G401.6 (cell line): ENCODE results near the gene THAP11.
A peak's percentile ranks its signal among the peaks of the same experiment; 100 is the strongest.
"Not testable (repeated sequence)": the region's sequence is repeated elsewhere in the genome, so short reads cannot be mapped to it uniquely, and the experiment has no call there.

Source experiments
- FAIRE-seq: peaks from 2 replicates; lab custom pipeline; 2012; peaks lifted over from hg19 to GRCh38; lab: Jason Lieb, UNC

The THAP11 gene

DNA sequence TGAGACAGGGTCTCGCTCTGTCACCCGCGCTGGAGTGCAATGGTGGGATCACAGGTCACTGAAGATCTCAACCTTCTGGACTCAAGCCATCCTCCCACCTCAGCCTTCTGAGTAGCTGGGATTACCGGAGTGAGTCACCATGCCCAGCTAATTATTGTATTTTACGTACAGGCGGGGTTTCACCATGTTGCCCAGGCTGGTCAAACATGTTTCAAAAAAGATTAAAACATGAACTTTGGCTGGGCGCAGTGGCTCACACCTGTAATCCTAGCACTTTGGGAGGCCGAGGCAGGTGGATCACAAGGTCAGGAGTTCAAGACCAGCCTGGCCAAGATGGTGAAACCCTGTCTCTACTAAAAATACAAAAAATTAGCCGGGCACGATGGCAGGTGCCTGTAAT lies 4.9 kb upstream of the THAP11 start:
- FAIRE-seq = not testable (repeated sequence)

DNA sequence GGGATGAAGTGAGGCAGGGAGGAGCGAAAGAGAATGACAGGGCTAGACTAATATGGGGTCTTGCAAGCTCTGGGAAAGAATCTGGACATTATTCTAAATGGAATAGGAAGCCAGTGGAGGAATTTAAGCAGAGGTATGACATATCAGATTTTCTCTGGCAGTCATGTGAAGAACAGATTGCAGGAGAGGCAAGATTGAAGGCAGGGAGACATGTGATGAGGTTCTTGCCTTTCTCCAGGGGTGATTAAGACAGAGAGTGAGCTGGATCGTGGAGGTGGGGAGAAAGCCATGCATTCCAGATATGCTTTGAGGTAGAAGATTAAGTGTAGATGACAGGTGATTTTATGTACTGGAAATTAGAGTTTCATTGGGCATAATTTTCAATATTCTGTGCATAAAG lies 4.3 kb upstream of the THAP11 start:
- no peak for FAIRE-seq

DNA sequence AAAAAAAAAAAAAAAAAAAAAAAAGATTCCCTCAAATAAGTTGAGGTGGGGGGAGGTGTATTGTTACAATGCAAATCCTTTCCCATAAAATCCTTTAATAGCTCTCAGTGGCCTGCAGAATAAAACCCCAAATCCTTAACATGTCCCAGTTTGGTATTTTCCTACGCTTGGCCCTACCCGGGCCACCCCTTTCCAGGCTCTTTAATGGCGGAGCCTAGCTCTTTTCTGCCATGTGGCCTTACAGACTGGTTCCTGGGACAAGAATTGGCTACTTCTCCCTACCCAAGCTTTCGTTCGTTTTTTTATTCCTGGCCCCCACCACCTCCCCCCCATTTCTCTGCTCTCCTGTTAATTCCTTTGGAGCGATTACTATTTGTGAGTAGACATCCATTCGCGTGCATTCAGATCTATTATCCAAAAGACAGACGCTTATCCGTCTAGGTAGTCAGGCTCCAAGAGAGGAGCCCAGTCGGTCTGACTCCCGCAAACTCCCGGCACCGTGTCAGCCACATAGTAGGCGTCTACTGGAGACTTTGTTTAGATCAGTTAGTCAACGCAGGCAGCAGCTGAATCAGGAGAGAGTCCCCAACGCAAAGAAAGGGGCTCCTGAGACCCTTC lies 813 bp upstream of the THAP11 start:
- no peak for FAIRE-seq

DNA sequence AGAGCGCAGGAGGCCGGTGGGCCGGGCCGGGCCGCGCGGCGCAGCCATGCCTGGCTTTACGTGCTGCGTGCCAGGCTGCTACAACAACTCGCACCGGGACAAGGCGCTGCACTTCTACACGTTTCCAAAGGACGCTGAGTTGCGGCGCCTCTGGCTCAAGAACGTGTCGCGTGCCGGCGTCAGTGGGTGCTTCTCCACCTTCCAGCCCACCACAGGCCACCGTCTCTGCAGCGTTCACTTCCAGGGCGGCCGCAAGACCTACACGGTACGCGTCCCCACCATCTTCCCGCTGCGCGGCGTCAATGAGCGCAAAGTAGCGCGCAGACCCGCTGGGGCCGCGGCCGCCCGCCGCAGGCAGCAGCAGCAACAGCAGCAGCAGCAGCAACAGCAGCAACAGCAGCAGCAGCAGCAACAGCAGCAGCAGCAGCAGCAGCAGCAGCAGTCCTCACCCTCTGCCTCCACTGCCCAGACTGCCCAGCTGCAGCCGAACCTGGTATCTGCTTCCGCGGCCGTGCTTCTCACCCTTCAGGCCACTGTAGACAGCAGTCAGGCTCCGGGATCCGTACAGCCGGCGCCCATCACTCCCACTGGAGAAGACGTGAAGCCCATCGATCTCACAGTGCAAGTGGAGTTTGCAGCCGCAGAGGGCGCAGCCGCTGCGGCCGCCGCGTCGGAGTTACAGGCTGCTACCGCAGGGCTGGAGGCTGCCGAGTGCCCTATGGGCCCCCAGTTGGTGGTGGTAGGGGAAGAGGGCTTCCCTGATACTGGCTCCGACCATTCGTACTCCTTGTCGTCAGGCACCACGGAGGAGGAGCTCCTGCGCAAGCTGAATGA lies 606 bp downstream of the THAP11 start:
- FAIRE-seq = no peak

DNA sequence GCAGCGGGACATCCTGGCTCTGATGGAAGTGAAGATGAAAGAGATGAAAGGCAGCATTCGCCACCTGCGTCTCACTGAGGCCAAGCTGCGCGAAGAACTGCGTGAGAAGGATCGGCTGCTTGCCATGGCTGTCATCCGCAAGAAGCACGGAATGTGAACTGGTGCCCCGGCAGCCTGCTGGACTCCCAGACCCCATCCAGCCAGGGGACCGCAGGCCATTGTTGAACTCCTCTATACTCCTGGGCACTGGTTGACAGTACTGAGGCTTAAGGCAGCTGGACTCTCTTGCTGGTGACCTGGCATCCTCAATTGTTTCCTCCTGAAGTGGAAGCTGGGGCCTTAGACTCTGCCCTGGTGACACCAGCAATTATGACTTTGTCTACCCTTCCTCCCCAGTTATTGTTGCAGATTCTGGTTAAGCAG lies 1.2 kb downstream of the THAP11 start:
- FAIRE-seq = no peak

DNA sequence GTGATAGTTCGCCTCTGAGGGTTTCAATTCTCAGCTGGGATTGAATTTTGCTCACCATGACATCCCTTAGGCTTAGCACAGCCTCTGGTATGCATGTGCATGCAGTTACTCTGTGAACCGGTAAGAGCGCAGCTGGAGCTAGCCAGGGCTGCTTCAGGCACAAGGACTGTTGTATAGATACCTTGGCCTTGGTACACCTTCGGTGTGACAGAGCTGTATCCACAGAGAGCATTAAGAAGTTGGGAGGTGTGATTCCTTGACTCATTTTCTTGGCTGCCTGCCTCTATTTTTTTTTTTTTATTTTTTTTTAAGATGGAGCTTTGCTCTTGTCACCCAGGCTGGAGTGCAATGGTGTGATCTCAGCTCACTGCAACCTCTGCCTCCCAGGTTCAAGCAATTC lies 2.4 kb downstream of the THAP11 start:
- FAIRE-seq = no peak

DNA sequence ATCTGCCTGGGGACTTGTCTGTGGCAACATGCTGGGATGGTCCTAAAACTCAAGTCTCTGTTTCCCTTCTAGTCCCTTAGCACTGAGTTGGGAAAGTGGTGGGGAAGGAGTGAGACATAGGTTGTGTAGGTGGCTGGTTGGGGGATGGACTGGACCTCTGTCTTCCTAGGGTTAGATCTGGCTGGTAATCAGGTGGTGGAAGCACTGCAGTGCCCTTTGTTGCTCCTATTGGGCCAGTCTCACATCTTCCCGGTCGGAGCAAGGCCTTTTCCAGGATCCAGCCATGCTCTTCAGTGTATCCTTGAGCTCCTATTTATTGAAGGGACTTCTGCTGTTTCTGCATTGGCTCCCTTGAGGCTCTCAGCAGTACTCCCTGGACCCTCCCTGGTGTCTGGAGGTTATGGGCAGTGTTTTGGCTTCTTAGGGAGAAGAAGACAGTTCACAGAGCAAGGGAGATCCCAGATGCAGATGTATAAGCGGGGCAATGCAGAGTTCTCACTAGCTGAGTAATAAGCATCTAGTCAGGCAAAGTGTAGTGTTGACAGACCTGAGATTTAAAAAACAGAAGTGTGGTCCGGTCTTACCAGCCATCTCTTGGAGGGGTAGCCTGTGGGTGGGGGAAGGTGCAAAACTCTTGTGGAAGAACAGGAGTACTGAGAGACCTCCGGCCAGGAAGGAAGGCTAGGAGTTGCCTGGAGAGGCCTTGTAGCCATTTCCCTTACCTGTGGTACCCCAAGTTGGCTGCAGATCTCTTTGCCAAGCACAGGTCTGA lies 3.4 kb downstream of the THAP11 start:
- FAIRE-seq = no peak

DNA sequence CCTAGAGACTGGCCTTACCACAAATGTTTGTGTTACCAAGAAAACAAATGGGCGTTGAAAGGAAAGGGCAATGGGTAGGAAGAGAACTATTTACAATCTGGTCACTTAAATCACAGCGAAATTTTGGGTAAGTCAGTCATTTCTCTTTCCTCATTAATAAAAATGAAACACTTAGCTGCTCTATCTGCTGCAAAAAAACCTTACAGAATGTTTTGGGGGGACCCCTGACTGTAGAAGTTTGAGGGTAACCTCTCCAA lies 3.9 kb downstream of the THAP11 start:
- no peak for FAIRE-seq

DNA sequence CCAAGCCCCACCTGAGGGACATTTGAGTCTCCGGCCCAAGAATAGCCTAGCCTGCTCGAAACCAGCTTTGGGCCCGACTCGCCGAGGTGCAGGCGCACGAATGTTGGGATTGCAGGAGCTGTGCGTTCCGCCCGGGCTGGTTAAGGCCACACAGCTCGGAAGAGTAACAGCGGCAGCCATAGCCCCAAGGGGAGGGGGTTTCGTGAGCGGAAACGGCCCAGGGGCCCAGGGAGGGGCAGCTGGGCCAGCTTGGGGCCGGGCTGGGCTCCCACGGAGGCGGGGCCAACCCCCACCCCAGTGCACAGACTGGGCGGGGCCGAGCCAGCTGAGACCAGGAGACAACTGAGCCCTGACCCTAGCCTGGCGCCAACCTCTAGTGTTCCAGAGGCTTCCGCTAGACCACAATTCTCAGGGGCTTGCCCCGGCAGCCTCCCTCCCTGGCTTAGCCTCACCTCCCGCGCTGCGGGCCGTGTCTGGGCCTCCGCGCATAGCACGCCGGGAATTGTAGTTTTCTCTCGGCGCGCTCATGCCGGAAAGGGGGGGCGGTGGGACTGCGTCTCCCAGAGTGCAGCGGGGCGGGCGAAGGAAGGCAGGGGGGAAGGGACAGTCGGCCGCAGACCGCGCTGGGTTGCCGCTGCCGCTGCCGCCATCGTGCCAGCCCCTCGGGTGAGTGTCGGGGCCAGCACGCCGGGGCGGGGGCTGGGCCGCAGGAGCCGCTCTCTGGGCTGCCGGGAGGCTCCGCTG lies 4.4 kb downstream of the THAP11 start, which contains the start of gene NUTF2:
Gene NUTF2, plus strand, starts transcription at position 614 of the 744 bp plus-strand sequence. CDS start 18,198 bp downstream, outside the sequence.
- FAIRE-seq = peak; percentile 95

DNA sequence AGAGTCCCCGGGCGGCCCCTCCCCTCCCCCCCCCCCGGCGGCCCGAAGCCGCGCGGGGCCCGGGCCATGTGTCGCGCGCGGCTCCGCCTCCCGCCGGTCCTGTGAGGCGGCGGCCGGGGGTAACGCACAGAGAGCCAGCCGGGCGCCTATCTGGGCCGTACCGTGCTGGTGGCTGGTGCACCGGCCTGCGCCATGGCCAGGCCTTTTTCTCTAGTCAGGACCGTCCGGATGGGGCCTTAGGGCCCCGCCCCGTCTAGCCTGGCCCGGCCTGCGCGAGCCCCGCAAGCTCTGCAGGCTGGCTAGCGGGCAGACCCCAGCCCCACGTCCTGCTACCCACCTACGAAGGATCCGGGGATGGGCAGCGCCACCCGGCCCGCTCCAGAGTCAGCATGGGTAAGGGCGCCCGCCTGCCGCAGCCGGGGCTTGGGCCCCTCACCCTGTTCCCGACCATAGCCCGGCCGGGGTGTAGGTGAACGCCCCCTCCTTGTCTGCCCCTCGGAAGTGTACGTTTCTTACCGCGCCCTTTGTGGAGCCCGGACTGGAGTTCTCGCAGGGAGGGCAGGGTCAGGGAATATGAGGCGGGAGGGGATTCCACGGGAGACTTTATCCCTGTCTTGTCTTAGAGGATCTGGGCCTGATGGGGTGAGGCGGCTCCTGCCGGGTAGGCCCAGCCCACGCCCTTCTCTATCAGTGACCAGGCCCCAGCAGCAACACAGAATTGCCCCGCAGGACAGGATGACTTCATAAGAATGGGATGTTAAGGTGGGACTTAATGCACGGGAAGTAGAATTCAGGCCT lies 5.1 kb downstream of the THAP11 start, which contains the start of gene CENPT:
Gene CENPT, minus strand, starts transcription at position 630 of the 798 bp plus-strand sequence. CDS start 13,834 bp downstream, outside the sequence.
- no peak for FAIRE-seq

DNA sequence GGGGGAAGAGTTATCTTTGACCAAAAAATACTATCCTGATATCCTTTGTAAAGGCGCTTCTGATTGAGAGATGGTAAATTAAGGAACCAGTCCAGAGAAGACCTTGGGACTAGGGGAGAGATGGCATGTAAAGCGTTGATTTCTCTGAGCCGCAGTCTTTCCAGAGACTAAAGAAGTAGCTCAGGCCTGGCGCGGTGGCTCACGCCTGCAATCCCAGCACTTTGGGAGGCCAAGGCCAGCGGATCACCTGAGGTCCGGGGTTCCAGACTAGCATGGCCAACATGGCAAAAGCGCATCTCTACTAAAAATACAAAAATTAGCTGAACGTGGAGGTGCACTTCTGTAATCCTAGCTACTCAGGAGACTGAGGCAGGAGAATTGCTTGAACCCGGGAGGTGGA lies 6.0 kb downstream of the THAP11 start:
- FAIRE-seq = no peak

DNA sequence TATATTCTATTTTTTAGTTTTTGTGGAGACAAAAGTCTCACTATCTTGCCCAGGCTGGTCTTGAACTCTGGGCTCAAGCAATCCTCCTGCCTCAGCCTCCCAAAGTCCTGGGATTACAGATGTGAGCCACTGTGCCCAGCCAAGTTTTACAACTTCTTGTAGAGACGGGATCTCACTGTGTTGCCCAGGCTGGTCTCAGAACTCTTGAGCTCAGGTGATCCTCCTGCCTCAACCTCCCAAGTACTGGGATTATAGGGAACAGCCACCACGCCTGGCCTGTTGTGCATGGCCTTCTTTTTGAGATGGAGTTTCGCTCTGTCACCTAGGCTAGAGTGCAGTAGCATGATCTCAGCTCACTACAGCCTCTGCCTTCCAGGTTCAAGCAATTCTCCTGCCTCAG lies 11.6 kb downstream of the THAP11 start:
- FAIRE-seq = no peak

DNA sequence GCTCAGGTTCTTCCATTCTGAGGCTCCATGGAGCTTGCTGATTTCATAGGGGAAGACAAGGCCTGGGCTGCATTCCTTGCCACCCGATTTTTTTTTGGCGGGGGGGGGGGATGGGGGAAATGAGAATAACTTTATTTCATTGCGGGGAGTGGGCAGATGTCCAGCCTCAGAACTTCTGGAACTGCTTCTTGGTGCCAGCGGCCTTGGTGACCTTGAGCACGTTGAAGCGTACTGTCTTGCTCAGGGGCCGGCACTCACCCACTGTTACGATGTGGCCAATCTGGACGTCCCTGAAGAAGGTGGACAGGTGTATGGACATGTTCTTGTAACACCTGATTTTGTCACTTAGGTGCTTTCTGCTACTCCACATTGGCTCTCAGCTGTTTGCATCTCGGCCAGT lies 13.7 kb downstream of the THAP11 start:
- FAIRE-seq = no peak

DNA sequence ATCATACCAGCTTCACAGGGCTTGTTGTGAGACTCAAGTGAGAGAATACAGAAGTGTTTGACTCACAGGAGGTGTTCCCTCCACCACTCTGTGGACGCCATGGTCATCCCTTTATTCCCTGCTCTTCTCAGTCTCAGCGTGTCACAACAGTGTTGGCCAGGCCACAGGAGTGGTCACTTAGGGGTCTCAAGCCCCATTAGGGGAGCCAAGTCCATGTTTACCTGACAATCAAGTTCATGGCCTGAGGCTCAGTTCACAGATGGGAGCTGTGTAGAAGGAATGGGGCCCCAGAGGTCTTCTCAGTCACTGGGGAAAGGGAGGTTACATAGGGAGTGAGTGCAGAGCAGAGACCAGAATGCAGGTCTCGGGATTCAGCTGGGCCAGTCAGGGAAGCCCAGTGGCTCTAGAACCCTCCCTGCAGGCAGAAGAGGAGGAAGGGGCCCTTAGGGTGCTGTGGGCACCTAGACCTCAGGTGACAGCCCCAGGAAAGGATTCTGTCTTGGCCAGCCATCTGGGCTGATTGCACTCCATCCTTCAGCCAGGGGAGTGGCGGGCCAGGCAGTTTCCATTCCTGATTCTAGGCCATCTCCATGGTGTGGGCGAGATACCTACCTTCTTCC lies 14.9 kb downstream of the THAP11 start:
- no peak for FAIRE-seq

DNA sequence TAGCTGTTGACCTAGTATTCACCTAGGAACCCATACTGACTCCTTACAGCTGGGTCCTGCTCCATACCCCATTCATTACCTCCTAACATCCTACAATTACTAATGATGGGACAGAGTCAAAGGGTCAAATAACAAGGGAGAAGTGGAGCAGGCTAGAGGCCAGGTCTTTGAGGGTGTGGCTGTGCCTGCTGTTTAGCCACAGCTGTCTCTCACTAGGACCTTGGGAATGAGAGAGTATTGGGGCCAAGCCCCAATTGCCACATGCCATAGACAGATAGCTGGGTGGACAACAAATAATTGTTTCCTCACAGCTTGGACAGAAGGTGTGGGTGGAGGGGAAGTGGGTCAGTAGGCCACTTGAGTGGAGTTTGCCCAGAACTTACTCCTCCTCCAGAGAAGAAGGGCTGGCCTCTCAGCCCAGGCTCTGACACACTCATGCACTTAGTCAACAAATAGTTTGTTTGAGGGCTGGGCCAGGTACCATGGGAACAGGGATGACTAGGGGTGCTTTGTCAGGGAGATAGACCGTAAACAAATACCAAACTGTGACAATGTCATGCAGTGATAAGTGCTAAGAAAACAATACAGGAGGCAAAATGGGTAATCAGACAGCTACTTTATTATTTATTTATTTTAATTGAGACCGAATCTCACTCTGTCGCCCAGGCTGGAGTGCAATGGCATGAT lies 15.6 kb downstream of the THAP11 start:
- no peak for FAIRE-seq

DNA sequence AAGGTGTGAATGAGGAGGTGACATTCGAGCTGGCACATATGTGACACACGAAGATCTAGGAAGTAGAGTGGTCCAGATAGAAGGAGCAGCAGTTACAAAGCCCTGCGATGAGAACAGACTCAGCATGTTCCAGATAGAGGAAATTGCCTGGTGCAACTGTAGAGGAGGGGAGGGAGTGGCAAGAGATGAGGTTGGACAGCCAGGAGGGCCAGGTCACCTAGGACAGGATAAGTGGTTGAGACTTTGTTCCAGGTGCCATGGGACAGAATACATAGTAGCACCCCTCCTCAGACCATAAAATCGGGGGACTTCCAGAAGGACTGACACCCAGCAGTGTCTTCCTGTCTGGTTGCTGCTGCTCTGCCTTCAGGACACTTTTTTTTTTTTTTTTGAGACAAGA lies 16.4 kb downstream of the THAP11 start:
- FAIRE-seq = no peak

DNA sequence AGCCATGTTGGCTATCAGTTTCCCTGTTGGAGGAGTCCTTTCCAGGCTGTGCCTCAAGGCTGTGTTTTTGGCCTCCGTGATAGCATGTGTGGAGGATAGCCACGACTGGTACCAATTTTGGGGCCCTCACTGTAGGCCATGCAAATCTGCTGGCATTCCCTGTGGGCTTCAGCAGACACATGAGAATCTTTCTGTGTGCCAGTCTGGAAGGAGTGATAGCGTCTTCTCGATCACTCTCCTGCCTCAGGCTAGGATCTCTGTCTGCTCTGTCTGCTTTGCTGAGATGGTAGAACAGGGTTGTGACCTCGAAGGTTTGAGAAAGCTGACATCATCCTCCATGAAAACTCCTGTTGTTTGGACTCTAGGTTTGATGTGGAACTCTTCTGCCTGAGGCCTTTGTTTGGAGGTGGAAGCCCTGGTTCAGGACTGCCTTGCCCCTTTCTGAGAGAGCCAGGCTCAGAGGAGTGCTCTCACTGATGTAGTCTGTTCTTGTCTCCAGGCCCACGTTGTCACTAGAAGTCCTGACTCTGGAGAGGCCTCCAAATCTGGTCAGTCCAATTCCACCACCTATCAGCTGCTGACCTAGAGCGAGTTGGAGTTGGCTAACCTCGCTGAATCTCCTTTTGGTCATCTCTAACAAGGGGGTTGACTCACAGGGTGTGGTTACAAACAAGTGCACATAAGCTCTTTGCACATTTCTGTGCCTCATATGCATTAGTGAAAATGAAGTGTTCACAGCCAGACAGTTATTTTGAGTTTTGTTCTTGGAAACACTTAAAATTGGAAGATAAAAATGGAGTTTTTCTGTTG lies 18.7 kb downstream of the THAP11 start:
- no peak for FAIRE-seq

DNA sequence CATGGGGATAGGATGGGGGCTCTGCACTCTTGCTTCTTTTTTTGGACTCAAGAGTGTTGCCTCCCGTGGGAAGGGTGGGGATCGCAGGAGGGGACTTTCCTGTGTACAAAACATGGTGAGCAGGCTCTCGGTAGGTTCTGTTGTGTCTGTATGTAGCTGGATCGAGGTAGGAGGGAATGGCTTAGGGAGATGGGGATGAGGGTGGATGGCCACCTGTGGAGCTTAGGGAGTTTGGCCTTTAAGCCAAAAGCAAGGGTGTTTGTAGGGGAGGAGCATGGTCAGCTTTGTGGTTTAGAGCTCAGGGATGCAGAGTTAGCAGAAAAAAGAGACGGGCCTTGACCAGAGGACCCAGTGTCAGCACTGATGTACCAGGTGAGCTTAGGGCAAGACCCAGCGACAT lies 19.8 kb downstream of the THAP11 start:
- FAIRE-seq = no peak
